GM12878 (cell line): Measurements from ENCODE around the gene INHA. TPM values are rescaled to one million over a fixed set of nuclear protein-coding genes. Genes with fewer than 3 reads are reported as not detected.

Experiments used
- ATAC-seq: fragments of 200-7000 bp; cut with Tn5 transposase; 3 replicates; pipeline ENCODE4 v1.9.1; 2020; ENCODE audit warnings: mild to moderate bottlenecking, moderate library complexity
- BruUV-seq: library from RNA; stranded (reverse); fragments of 400-500 nt; replicated peaks from 2 replicates; lab custom pipeline; 2021; lab: Mats Ljungman, UMichigan
- CTCF ChIA-PET: fragments of 300-600 bp; sonication (Branson Sonifier 250); formaldehyde crosslinking; extraction: SDS; loops from one replicate; lab custom pipeline; 2021; ENCODE audit warnings: inconsistent platforms; lab: Yijun Ruan, JAX
- POLR2A ChIA-PET: fragments of 350-600 bp; formaldehyde crosslinking; extraction: SDS; loops from one replicate; lab custom pipeline; 2021; ENCODE audit warnings: inconsistent platforms; lab: Charles Lee
- RAD21 ChIA-PET: fragments of 300-600 bp; sonication (Branson Sonifier 250); formaldehyde crosslinking; loops from one replicate; lab custom pipeline; 2023; ENCODE audit warnings: antibody characterized with exemption; ENCODE audit not compliant: unreplicated experiment; lab: Charles Lee
- SMC1A ChIA-PET: fragments of 300-600 bp; sonication (Branson Sonifier 250); formaldehyde crosslinking; loops from one replicate; lab custom pipeline; 2023; ENCODE audit not compliant: unreplicated experiment, uncharacterized antibody; lab: Charles Lee
- DNase-seq: peaks from one replicate; pipeline ENCODE4 v3.0.0-alpha.2; 2011; ENCODE audit warnings: low read depth, low spot score
- FAIRE-seq: peaks from 3 replicates; lab custom pipeline; 2011; peaks lifted over from hg19 to GRCh38; lab: Jason Lieb, UNC
- H2AFZ ChIP-seq: 2 replicates; pipeline ENCODE4 v1.6.0; 2011; ENCODE audit warnings: low read depth, low read length, control low read depth; ENCODE audit not compliant: control insufficient read depth
- H3K27ac ChIP-seq: 2 replicates; pipeline ENCODE4 v1.5.1; 2011; ENCODE audit warnings: control low read depth; ENCODE audit not compliant: control insufficient read depth, insufficient read depth
- H3K27me3 ChIP-seq, 2 experiments: replicated peaks in 1 of 2; 2 replicates each; pipeline versions ENCODE4 v1.6.0 to v1.6.1; 2011; ENCODE audit warnings: low read length in 1 of 2; ENCODE audit not compliant: control insufficient read depth in 2 of 2, insufficient read depth in 2 of 2
- H3K36me3 ChIP-seq, 2 experiments: 2 replicates each; pipeline ENCODE4 v1.5.1; 2011; ENCODE audit warnings: low read length in 1 of 2; ENCODE audit not compliant: control insufficient read depth in 2 of 2, insufficient read depth in 2 of 2
- H3K4me1 ChIP-seq: 2 replicates; pipeline ENCODE4 v1.6.1; 2011; ENCODE audit warnings: mild to moderate bottlenecking, low read length, moderate library complexity, mixed read lengths; ENCODE audit not compliant: control insufficient read depth, insufficient read depth
- H3K4me2 ChIP-seq: 2 replicates; pipeline ENCODE4 v1.6.0; 2011; ENCODE audit warnings: control low read depth; ENCODE audit not compliant: control insufficient read depth, insufficient read depth
- H3K4me3 ChIP-seq: fragments of 200-600 bp; sonication (generic); 2 replicates; pipeline ENCODE4 v1.5.1; 2016
- H3K79me2 ChIP-seq: 2 replicates; pipeline ENCODE4 v1.6.0; 2011; ENCODE audit warnings: low read length; ENCODE audit not compliant: control insufficient read depth, insufficient read depth
- H3K9ac ChIP-seq: 2 replicates; pipeline ENCODE4 v1.8.0; 2011; ENCODE audit warnings: low read length, control low read depth, mixed read lengths; ENCODE audit not compliant: control insufficient read depth, insufficient read depth
- H3K9me3 ChIP-seq: replicated peaks from 3 replicates; pipeline ENCODE4 v1.5.1; 2011; ENCODE audit warnings: mild to moderate bottlenecking, low read length; ENCODE audit not compliant: control insufficient read depth, insufficient read depth
- H4K20me1 ChIP-seq: 2 replicates; pipeline ENCODE4 v1.6.0; 2011; ENCODE audit not compliant: control insufficient read depth, insufficient read depth
- ATF2 ChIP-seq: IDR thresholded peaks from 2 replicates; pipeline ENCODE4 v1.6.1; 2012; ENCODE audit warnings: low read length, inconsistent platforms
- CHD2 ChIP-seq: IDR thresholded peaks from 2 replicates; pipeline ENCODE4 v1.6.1; 2011; ENCODE audit warnings: low read depth, low read length, improper control_type of control experiment, borderline replicate concordance
- IKZF1 ChIP-seq: fragments of 450-650 bp; conservative IDR thresholded peaks from 2 replicates; pipeline ENCODE4 v1.6.1; 2017; ENCODE audit warnings: antibody characterized with exemption, mild to moderate bottlenecking
- JUNB ChIP-seq: IDR thresholded peaks from 2 replicates; pipeline ENCODE4 v1.6.1; 2016; ENCODE audit warnings: antibody characterized with exemption, mild to moderate bottlenecking
- MEF2A ChIP-seq: IDR thresholded peaks from 2 replicates; pipeline ENCODE4 v1.6.1; 2011; ENCODE audit warnings: low read depth, mild to moderate bottlenecking, low read length, moderate library complexity; ENCODE audit not compliant: insufficient read depth
- NFIC ChIP-seq: IDR thresholded peaks from 2 replicates; pipeline ENCODE4 v1.6.1; 2012; ENCODE audit warnings: low read depth, mild to moderate bottlenecking, inconsistent platforms, low read length, moderate library complexity
- POLR2AphosphoS5 ChIP-seq: IDR thresholded peaks from 2 replicates; pipeline ENCODE4 v1.6.1; 2011; ENCODE audit warnings: mild to moderate bottlenecking, low read length, inconsistent platforms
- REST ChIP-seq: IDR thresholded peaks from 2 replicates; pipeline ENCODE4 v1.6.1; 2012; ENCODE audit warnings: mild to moderate bottlenecking, low read depth, low read length
- RFX5 ChIP-seq: IDR thresholded peaks from 2 replicates; pipeline ENCODE4 v1.6.1; 2011; ENCODE audit warnings: low read depth, low read length, improper control_type of control experiment
- SIX5 ChIP-seq: IDR thresholded peaks from 2 replicates; pipeline ENCODE4 v1.6.1; 2011; ENCODE audit warnings: mild to moderate bottlenecking, low read depth, low read length, moderate library complexity; ENCODE audit not compliant: severe bottlenecking
- SPI1 ChIP-seq: IDR thresholded peaks from 2 replicates; pipeline ENCODE4 v1.6.1; 2011; ENCODE audit warnings: low read depth, mild to moderate bottlenecking, low read length, moderate library complexity, borderline replicate concordance; ENCODE audit not compliant: insufficient read depth
- TBL1XR1 ChIP-seq: IDR thresholded peaks from 2 replicates; pipeline ENCODE4 v1.6.1; 2012; ENCODE audit warnings: low read depth, low read length, improper control_type of control experiment
- TCF7 ChIP-seq: IDR thresholded peaks from 2 replicates; pipeline ENCODE4 v1.6.1; 2014; ENCODE audit warnings: antibody characterized with exemption, borderline replicate concordance
- USF1 ChIP-seq: IDR thresholded peaks from 2 replicates; pipeline ENCODE4 v1.6.1; 2011; ENCODE audit warnings: borderline replicate concordance, low read depth, mild to moderate bottlenecking, moderate library complexity, mixed read lengths, low read length; ENCODE audit not compliant: insufficient read depth; ENCODE audit errors: extremely low read length
- WRNIP1 ChIP-seq: IDR thresholded peaks from 2 replicates; pipeline ENCODE4 v1.6.1; 2011; ENCODE audit warnings: low read depth, low read length, improper control_type of control experiment, borderline replicate concordance
- YY1 ChIP-seq: IDR thresholded peaks from 2 replicates; pipeline ENCODE4 v1.6.1; 2011; ENCODE audit warnings: low read depth, mild to moderate bottlenecking, low read length
- WGBS: methylation state at CpG from one replicate; pipeline ENCODE4 v1.1.6; 2016; ENCODE audit warnings: low lambda C conversion rate; ENCODE audit not compliant: insufficient replicate concordance, insufficient coverage; ENCODE audit errors: missing lambda C conversion rate; 5-methylcytosine and 5-hydroxymethylcytosine counted together
- in situ Hi-C: fragments of 300-500 bp; cut with MboI; formaldehyde crosslinking; loops from 9 replicates; pipeline ENCODE4 v1.14.3; 2018; ENCODE audit warnings: mixed read lengths
- intact Hi-C: fragments of 100-400 bp; cut with micrococcal nuclease; formaldehyde crosslinking; loops from one replicate; pipeline ENCODE4 v1.14.2; 2022; ENCODE audit not compliant: unreplicated experiment
- polyA plus RNA-seq, 11 experiments: library from polyadenylated mRNA; depleted of rRNA in 4 of 11; unstranded in 6 of 11; stranded (reverse) in 5 of 11; fragments of >200 nt; fragmentation: Nextera tagmentation in 4 of 11; fragmentation: Illumina TruSeq in 1 of 11; extraction: Ambion mirVana in 4 of 11; extraction: Trizol in 1 of 11; gene quantifications; 1 replicate in 1 of 11; 2 replicates in 10 of 11; pipeline versions ENCODE4 v1.2.1 to v1.2.3, GENCODE V29; 2011 to 2016; ENCODE audit warnings: inconsistent platforms in 2 of 11, missing spikeins in 2 of 11, low read depth in 1 of 11
- total RNA-seq, 4 experiments: library from RNA; depleted of rRNA in 3 of 4; stranded (reverse); fragments of >200 nt in 3 of 4; fragmentation: Illumina TruSeq in 1 of 4; extraction: Trizol in 1 of 4; gene quantifications; 2 replicates each; pipeline versions ENCODE4 v1.2.1 to v1.2.3, GENCODE V29; 2013 to 2021

The INHA gene
- total and polyA plus RNA-seq, 10 of the 15 experiments (the other 5 are each of a cell fraction or from before 2014, with no cell fraction given), result not detected

- Histone ChIP-seq H3K9ac (no peak overlapping the region), H3K79me2 (no peaks in the 10 kb centered on the region), H3K4me3 (no peak overlapping the region), H3K36me3 (no peaks in the 10 kb centered on the region), H3K4me2 (no peak overlapping the region), H3K4me1 (no peaks in the 10 kb centered on the region), H3K27ac (no peak overlapping the region), H3K27me3 (peaks cover 2 to 3% of the 10 kb centered on the region in 2 experiments; a peak in 3 of 4 replicates), H3K9me3 (no peaks in the 10 kb centered on the region), H4K20me1 (no peaks in the 10 kb centered on the region), H2AFZ (no peak overlapping the region)
- 18% methylated on average over 15 of the region's 15 CpGs for WGBS
- ChIA-PET CTCF (no interaction called here), SMC1A (interaction anchor here (1.1 kb wide), 1 partner anchor 20 kb away, joined by 3 read pairs; the partner anchor contains the start of gene STK11IP), POLR2A (no interaction called here), RAD21 (no interaction called here)
- FAIRE-seq, result no peak
- intact Hi-C loops, result no loop called here
- ATAC-seq, result no peak
- no peak for DNase-seq
- in situ Hi-C loops, result no loop called here
- no TSS peak for BruUV-seq
- no peak for TF ChIP-seq JUNB
- no peak for TF ChIP-seq WRNIP1
- TF ChIP-seq POLR2AphosphoS5, result no peak
- TF ChIP-seq RFX5, result no peak
- TF ChIP-seq SIX5, result no peak
- no peak for TF ChIP-seq SPI1
- no peak for TF ChIP-seq REST
- no peak for TF ChIP-seq TBL1XR1
- TF ChIP-seq YY1, result no peak
- no peak for TF ChIP-seq TCF7
- no peak for TF ChIP-seq NFIC
- no peak for TF ChIP-seq IKZF1
- TF ChIP-seq CHD2, result no peak
- TF ChIP-seq MEF2A, result no peak
- no peak for TF ChIP-seq USF1
- TF ChIP-seq ATF2, result no peak
Measured at GRCh38 chr2:219576505-219577388, 4.6 kb downstream of the INHA start.
